PFSK-1 (cell line): ENCODE data around the gene SLC2A11.

Experiments used
- FOXP2 ChIP-seq: optimal IDR thresholded peaks from 2 replicates; pipeline ENCODE3; 2011; ENCODE audit warnings: borderline replicate concordance, control low read depth, inconsistent platforms; ENCODE audit not compliant: insufficient read depth; ENCODE audit errors: extremely low read length, extremely low read depth
- POLR2AphosphoS5 ChIP-seq: IDR thresholded peaks from 2 replicates; pipeline ENCODE4 v1.6.1; 2012; ENCODE audit warnings: low read depth, mild to moderate bottlenecking, control low read depth, low read length, moderate library complexity
- REST ChIP-seq, 2 experiments: IDR thresholded peaks; 2 replicates each; pipeline versions ENCODE4 v1.6.1 to v1.8.0; 2011 to 2012; ENCODE audit warnings: low read depth in 2 of 2, low read length in 2 of 2, control low read depth in 1 of 2, inconsistent platforms in 1 of 2, mild to moderate bottlenecking in 1 of 2, moderate library complexity in 1 of 2; ENCODE audit not compliant: insufficient read depth in 1 of 2
- SIN3A ChIP-seq: IDR thresholded peaks from 2 replicates; pipeline ENCODE4 v1.6.1; 2012; ENCODE audit warnings: mild to moderate bottlenecking, low read length, moderate library complexity, borderline replicate concordance; ENCODE audit not compliant: insufficient read depth
- TAF1 ChIP-seq: IDR thresholded peaks from 2 replicates; pipeline ENCODE4 v1.6.1; 2012; ENCODE audit warnings: low read length, control low read depth, borderline replicate concordance; ENCODE audit not compliant: insufficient read depth

The SLC2A11 gene

GRCh38 chr22:23893121-23893944 is 35.7 kb downstream of the SLC2A11 start:
- TF ChIP-seq SIN3A (no peak), FOXP2 (no peak), TAF1 (no peak), POLR2AphosphoS5 (no peak), REST (IDR thresholded peaks at IDR 0.05; ENCODE audit: insufficient read depth in 1 of 2, low read depth in 2 of 2, low read length in 2 of 2) (no peak)

GRCh38 chr22:23893945-23894709 is 36.5 kb downstream of the SLC2A11 start, which contains the start of gene MIF:
Gene MIF (plus strand): TSS chr22:23894383. CDS start chr22:23894475, 92 bp downstream.
- TF ChIP-seq POLR2AphosphoS5 = peak; percentile 86
- 0 out of 4 replicates have a peak, but pooled peaks of 1 of the 2 experiments have one; percentile 21 for TF ChIP-seq REST (IDR thresholded peaks at IDR 0.05; ENCODE audit: insufficient read depth in 1 of 2, low read depth in 2 of 2, low read length in 2 of 2)
- peak; percentile 65 for TF ChIP-seq FOXP2
- TF ChIP-seq SIN3A = no peak
- peak; percentile 80; the same call in 1 of the 2 replicates for TF ChIP-seq TAF1

GRCh38 chr22:23894710-23895598 is 37.3 kb downstream of the SLC2A11 start:
- 0 out of 2 replicates have a peak, but pooled peaks have one; percentile 5 for TF ChIP-seq POLR2AphosphoS5
- TF ChIP-seq TAF1 = no peak
- peak; percentile 17; the same call in 1 of the 2 replicates for TF ChIP-seq SIN3A
- TF ChIP-seq FOXP2 = peak; percentile 68
- TF ChIP-seq REST (IDR thresholded peaks at IDR 0.05; ENCODE audit: insufficient read depth in 1 of 2, low read depth in 2 of 2, low read length in 2 of 2) = no peak

GRCh38 chr22:23895599-23896144 is 38.0 kb downstream of the SLC2A11 start:
- TF ChIP-seq TAF1 (peak; percentile 47; the same call in 1 of the 2 replicates), SIN3A (0 out of 2 replicates have a peak, but pooled peaks have one; percentile 17), REST (IDR thresholded peaks at IDR 0.05; ENCODE audit: insufficient read depth in 1 of 2, low read depth in 2 of 2, low read length in 2 of 2) (no peak)
